ENCODE measurements around the gene ARHGEF39.

ARHGEF39 gene

DNA sequence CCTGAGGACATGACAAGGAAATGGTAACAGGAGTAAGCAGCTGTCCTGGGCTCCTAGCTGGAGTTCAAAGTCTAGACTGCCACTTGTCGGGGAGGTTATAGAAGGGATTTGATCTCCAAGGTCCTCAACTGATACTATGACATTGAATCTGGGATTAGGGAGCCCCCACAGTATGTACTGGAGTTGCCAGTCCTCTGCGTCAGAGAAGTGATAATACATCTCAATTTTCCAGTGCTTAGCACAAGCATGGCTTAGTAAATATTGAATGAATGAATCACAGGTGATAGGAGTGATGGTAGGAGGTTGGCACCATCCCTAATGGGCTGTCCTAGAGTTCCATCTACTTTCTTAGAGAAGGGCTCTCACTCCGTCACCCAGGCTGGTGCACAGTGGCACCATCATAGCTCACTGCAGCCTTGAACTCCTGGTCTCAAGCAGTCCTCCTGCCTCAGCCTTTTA lies 31.0 kb upstream of the ARHGEF39 start:
- no peak overlapping the region for H3K27ac ChIP-seq (ENCODE audit: poor library complexity, severe bottlenecking)
- peaks cover 3% of the 10 kb centered on the region for H3K4me1 ChIP-seq (ENCODE audit: insufficient read depth, poor library complexity, severe bottlenecking)
- H3K27me3 ChIP-seq (ENCODE audit: insufficient read depth, poor library complexity, severe bottlenecking) = no peaks in the 10 kb centered on the region
- no peaks in the 10 kb centered on the region for H3K9me3 ChIP-seq (ENCODE audit: severe bottlenecking)
- H3K36me3 ChIP-seq (ENCODE audit: low read depth) = peaks cover 54% of the 10 kb centered on the region
- TF ChIP-seq, protein P1, sequence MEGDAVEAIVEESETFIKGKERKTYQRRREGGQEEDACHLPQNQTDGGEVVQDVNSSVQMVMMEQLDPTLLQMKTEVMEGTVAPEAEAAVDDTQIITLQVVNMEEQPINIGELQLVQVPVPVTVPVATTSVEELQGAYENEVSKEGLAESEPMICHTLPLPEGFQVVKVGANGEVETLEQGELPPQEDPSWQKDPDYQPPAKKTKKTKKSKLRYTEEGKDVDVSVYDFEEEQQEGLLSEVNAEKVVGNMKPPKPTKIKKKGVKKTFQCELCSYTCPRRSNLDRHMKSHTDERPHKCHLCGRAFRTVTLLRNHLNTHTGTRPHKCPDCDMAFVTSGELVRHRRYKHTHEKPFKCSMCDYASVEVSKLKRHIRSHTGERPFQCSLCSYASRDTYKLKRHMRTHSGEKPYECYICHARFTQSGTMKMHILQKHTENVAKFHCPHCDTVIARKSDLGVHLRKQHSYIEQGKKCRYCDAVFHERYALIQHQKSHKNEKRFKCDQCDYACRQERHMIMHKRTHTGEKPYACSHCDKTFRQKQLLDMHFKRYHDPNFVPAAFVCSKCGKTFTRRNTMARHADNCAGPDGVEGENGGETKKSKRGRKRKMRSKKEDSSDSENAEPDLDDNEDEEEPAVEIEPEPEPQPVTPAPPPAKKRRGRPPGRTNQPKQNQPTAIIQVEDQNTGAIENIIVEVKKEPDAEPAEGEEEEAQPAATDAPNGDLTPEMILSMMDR (IDR thresholded peaks at IDR 0.05; ENCODE audit: poor library complexity, severe bottlenecking) = no peak
- no peak for ATAC-seq (ENCODE audit: low read depth)
- no peak overlapping the region for H3K4me3 ChIP-seq (ENCODE audit: severe bottlenecking)
- DNase-seq (ENCODE audit: low spot score) = no peak

DNA sequence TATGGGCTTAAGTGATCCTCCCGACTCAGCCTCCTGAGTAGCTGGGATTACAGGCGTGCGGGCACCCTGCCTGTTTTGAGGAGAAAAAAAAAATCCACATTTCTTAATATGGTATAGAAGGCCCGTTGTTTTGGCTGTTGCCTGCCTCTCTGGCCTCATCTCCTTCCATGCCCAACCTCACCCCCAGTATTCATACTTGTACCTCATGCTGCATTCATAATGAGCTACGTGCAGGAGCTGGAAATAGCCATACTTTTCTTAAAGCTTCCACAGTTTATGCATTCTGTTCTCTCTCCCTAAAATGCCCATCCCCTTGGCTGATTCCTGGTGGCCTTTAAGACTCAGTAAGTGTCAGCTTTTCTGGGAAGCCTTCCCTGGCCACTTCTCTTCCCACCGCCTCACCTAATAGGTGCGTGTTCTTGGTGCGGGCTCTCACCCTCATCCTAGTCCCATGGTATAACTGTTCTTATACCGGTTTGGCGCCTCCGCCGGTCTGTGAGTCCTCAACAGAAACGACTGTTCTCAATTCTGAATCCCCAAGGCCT lies 26.8 kb upstream of the ARHGEF39 start:
- no peaks in the 10 kb centered on the region for H3K27me3 ChIP-seq (ENCODE audit: insufficient read depth, poor library complexity, severe bottlenecking)
- no peaks in the 10 kb centered on the region for H3K9me3 ChIP-seq (ENCODE audit: severe bottlenecking)
- peaks cover 14% of the 10 kb centered on the region for H3K4me1 ChIP-seq (ENCODE audit: insufficient read depth, poor library complexity, severe bottlenecking)
- peaks cover 30% of the 10 kb centered on the region for H3K36me3 ChIP-seq (ENCODE audit: low read depth)
- TF ChIP-seq, protein P1 (IDR thresholded peaks at IDR 0.05; ENCODE audit: poor library complexity, severe bottlenecking) = no peak
- H3K27ac ChIP-seq (ENCODE audit: poor library complexity, severe bottlenecking) = peak overlapping the region; percentile 92
- ATAC-seq (ENCODE audit: low read depth) (no peak), DNase-seq (ENCODE audit: low spot score) (no peak)
- H3K4me3 ChIP-seq (ENCODE audit: severe bottlenecking) = no peak overlapping the region

DNA sequence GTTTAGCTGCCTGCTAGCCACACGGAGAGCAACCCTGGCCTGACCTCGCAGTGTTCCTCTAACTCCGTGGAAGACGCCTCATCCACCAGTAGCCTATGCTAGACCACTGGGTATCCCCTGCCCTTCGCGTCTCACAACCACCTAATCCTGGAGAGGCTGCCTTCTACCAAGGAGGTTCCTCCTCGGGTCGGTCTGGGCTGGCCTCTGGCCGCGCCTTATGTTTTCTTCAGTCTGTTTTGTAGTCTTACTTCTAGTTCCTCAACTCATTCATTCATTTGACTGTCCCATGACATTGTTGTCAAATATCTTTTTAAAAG lies 26.3 kb upstream of the ARHGEF39 start:
- peak overlapping the region; percentile 54 for H3K4me3 ChIP-seq (ENCODE audit: severe bottlenecking)
- peaks cover 31% of the 10 kb centered on the region for H3K36me3 ChIP-seq (ENCODE audit: low read depth)
- ATAC-seq (ENCODE audit: low read depth) (peak; percentile 1; the same call in 2 of the 3 replicates), DNase-seq (ENCODE audit: low spot score) (no peak)
- no peaks in the 10 kb centered on the region for H3K27me3 ChIP-seq (ENCODE audit: insufficient read depth, poor library complexity, severe bottlenecking)
- TF ChIP-seq, protein P1 (IDR thresholded peaks at IDR 0.05; ENCODE audit: poor library complexity, severe bottlenecking) = no peak
- H3K4me1 ChIP-seq (ENCODE audit: insufficient read depth, poor library complexity, severe bottlenecking) = peaks cover 14% of the 10 kb centered on the region
- peak overlapping the region; percentile 92 for H3K27ac ChIP-seq (ENCODE audit: poor library complexity, severe bottlenecking)
- no peaks in the 10 kb centered on the region for H3K9me3 ChIP-seq (ENCODE audit: severe bottlenecking)

DNA sequence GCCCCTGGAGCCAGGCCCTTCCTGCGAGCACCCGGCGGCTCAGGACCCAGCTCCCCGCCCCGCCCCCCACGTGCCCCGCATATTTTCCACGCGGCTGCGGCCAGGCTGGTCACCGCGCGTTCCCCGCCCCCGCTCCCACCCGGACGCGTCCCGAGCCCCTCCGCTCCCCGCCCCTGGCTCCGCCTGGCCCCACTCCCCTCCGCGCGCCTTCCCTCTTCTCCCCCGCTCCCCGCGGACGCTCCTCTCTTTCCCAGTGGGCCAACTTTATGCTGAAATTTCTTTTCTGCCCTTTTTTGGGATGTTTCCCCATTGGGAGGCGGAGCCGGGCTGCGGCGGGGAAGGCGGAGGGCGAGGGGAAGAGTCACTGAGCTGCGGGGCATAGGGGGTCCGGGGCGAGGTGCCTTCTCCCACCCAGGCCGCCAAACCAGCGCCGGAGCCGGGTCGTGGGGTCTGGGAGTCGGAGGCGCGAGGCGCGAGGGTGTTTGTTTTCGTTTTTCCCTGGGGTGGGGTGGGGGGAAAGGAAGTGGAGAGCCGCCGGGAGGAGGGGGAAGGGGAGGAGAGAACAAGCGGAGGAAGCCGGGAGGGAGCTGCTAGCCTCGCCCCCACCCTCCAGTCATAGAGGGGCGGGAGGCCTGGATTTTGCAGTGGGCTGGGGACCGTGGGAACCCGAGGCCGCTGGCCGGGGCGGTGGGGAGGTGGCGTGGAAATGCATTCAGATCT lies 25.8 kb upstream of the ARHGEF39 start:
- TF ChIP-seq, protein P1 (IDR thresholded peaks at IDR 0.05; ENCODE audit: poor library complexity, severe bottlenecking) = no peak
- ATAC-seq (ENCODE audit: low read depth) (peak; percentile 32), DNase-seq (ENCODE audit: low spot score) (no peak)
- peak overlapping the region; percentile 92 for H3K27ac ChIP-seq (ENCODE audit: poor library complexity, severe bottlenecking)
- H3K27me3 ChIP-seq (ENCODE audit: insufficient read depth, poor library complexity, severe bottlenecking) = no peaks in the 10 kb centered on the region
- H3K4me1 ChIP-seq (ENCODE audit: insufficient read depth, poor library complexity, severe bottlenecking) = peaks cover 14% of the 10 kb centered on the region
- peaks cover 31% of the 10 kb centered on the region for H3K36me3 ChIP-seq (ENCODE audit: low read depth)
- H3K4me3 ChIP-seq (ENCODE audit: severe bottlenecking) = peak overlapping the region; percentile 54
- H3K9me3 ChIP-seq (ENCODE audit: severe bottlenecking) = no peaks in the 10 kb centered on the region

DNA sequence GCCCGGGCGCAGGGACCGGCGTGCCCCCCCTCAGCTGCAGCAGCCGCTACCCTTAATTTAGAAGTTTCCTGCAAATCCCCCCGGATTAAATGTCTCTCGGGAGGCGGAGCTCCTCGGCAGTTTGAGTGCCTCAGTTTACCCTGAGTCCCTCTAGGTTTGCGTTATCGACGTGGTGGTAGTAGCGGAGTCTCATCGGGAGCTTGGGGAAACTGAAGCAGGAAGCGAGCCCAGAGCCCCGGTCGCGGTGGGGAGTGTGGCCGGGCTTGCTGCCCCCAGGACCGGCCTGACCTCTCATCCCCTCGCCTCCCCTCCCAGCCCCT lies 25.3 kb upstream of the ARHGEF39 start:
- peaks cover 33% of the 10 kb centered on the region for H3K36me3 ChIP-seq (ENCODE audit: low read depth)
- H3K4me3 ChIP-seq (ENCODE audit: severe bottlenecking) = peak overlapping the region; percentile 54
- no peaks in the 10 kb centered on the region for H3K9me3 ChIP-seq (ENCODE audit: severe bottlenecking)
- H3K27me3 ChIP-seq (ENCODE audit: insufficient read depth, poor library complexity, severe bottlenecking) = no peaks in the 10 kb centered on the region
- TF ChIP-seq, protein P1 (IDR thresholded peaks at IDR 0.05; ENCODE audit: poor library complexity, severe bottlenecking) = no peak
- peak overlapping the region; percentile 92 for H3K27ac ChIP-seq (ENCODE audit: poor library complexity, severe bottlenecking)
- ATAC-seq (ENCODE audit: low read depth) (no peak; the same call in 2 of the 3 replicates), DNase-seq (ENCODE audit: low spot score) (no peak)
- H3K4me1 ChIP-seq (ENCODE audit: insufficient read depth, poor library complexity, severe bottlenecking) = peaks cover 14% of the 10 kb centered on the region

Data from RWPE2 (cell line).